A549 (cell line): ENCODE data around the gene RAPSN. TPM values are rescaled to one million over a fixed set of nuclear protein-coding genes. Genes with fewer than 3 reads are reported as not detected.

ENCODE experiments used
- ATAC-seq, 2 experiments: fragments of 200-7000 bp in 1 of 2; fragments of >200 bp in 1 of 2; cut with Nextera tagmentation in 1 of 2; cut with Tn5 transposase in 1 of 2; 3 replicates each; pipeline versions ENCODE4 v1.8.0 to v1.9.1; 2018 to 2020; ENCODE audit warnings: mild to moderate bottlenecking in 1 of 2, moderate library complexity in 1 of 2
- CTCF ChIA-PET: fragments of 300-600 bp; sonication (Branson Sonifier 250); formaldehyde crosslinking; extraction: SDS; loops from one replicate; lab custom pipeline; 2021; ENCODE audit warnings: antibody characterized with exemption, inconsistent platforms; lab: Yijun Ruan, JAX
- POLR2A ChIA-PET: fragments of 350-600 bp; formaldehyde crosslinking; extraction: SDS; loops from one replicate; lab custom pipeline; 2021; ENCODE audit warnings: antibody characterized with exemption, inconsistent platforms; lab: Yijun Ruan, JAX
- DNase-seq, 2 experiments: peaks; one replicate each; pipeline versions ENCODE4 v3.0.0 to v3.0.0-alpha.2; 2011 to 2016; ENCODE audit warnings: low read depth in 1 of 2, low spot score in 1 of 2
- FAIRE-seq: peaks from 2 replicates; lab custom pipeline; 2011; peaks lifted over from hg19 to GRCh38; lab: Jason Lieb, UNC
- H3K27ac ChIP-seq, 2 experiments: fragments of >200 bp; sonication (Bioruptor Twin); formaldehyde crosslinking; 3 replicates each; pipeline ENCODE4 v1.5.1; 2016 to 2017
- H3K4me1 ChIP-seq: fragments of >200 bp; sonication (Bioruptor Twin); formaldehyde crosslinking; 3 replicates; pipeline ENCODE4 v1.6.1; 2016
- H3K4me2 ChIP-seq: fragments of >200 bp; sonication (Bioruptor Twin); formaldehyde crosslinking; 3 replicates; pipeline ENCODE4 v1.6.1; 2016
- H3K4me3 ChIP-seq: fragments of >200 bp; sonication (Bioruptor Twin); formaldehyde crosslinking; 3 replicates; pipeline ENCODE4 v1.5.1; 2016
- H3K9me3 ChIP-seq: fragments of >200 bp; sonication (Bioruptor Twin); formaldehyde crosslinking; 3 replicates; pipeline ENCODE4 v1.6.1; 2016
- BCL3 ChIP-seq: fragments of >200 bp; sonication (Bioruptor Twin); formaldehyde crosslinking; IDR thresholded peaks from 3 replicates; pipeline ENCODE4 v1.6.1; 2016
- CEBPB ChIP-seq, 2 experiments: fragments of >200 bp in 1 of 2; sonication (Bioruptor Twin) in 1 of 2; formaldehyde crosslinking in 1 of 2; IDR thresholded peaks; 2 replicates each; pipeline ENCODE4 v1.6.1; 2012 to 2016
- CHD4 ChIP-seq: fragments of 200-600 bp; sonication (generic); IDR thresholded peaks from 2 replicates; pipeline ENCODE4 v1.6.1; 2016; ENCODE audit warnings: antibody characterized with exemption, mild to moderate bottlenecking, borderline replicate concordance
- EHMT2 ChIP-seq: fragments of 200-600 bp; sonication (generic); IDR thresholded peaks from 2 replicates; pipeline ENCODE4 v1.6.1; 2016; ENCODE audit warnings: antibody characterized with exemption, low read depth, mild to moderate bottlenecking, moderate library complexity
- ELK1 ChIP-seq: fragments of 150-350 bp; IDR thresholded peaks from 2 replicates; pipeline ENCODE4 v1.6.1; 2014; ENCODE audit warnings: low read depth, mild to moderate bottlenecking, low read length
- ESRRA ChIP-seq: fragments of 150-350 bp; IDR thresholded peaks from 2 replicates; pipeline ENCODE4 v1.6.1; 2014; ENCODE audit warnings: mild to moderate bottlenecking, low read length, borderline replicate concordance
- FOSB ChIP-seq: fragments of 250-450 bp; sonication (Bioruptor Pico); IDR thresholded peaks from 2 replicates; pipeline ENCODE4 v1.5.0; 2020; ENCODE audit warnings: mild to moderate bottlenecking, moderate library complexity
- FOXS1 ChIP-seq: fragments of 250-450 bp; sonication (Bioruptor Pico); IDR thresholded peaks from 2 replicates; pipeline ENCODE4 v1.5.0; 2020; ENCODE audit warnings: mild to moderate bottlenecking, moderate library complexity
- HOXB13 ChIP-seq: fragments of 250-450 bp; sonication (Bioruptor Pico); IDR thresholded peaks from 2 replicates; pipeline ENCODE4 v1.5.0; 2020; ENCODE audit warnings: low read depth, mild to moderate bottlenecking, moderate library complexity
- MAFK ChIP-seq: fragments of 450-650 bp; IDR thresholded peaks from 2 replicates; pipeline ENCODE4 v1.6.1; 2014; ENCODE audit not compliant: partially characterized antibody
- NFE2L2 ChIP-seq: fragments of 150-350 bp; conservative IDR thresholded peaks from 2 replicates; pipeline ENCODE4 v1.6.1; 2014; ENCODE audit warnings: low read length
- PHF8 ChIP-seq: fragments of 200-600 bp; sonication (generic); IDR thresholded peaks from 2 replicates; pipeline ENCODE4 v1.6.1; 2016; ENCODE audit warnings: low read depth, mild to moderate bottlenecking, antibody characterized with exemption, moderate library complexity, borderline replicate concordance
- POLR2A ChIP-seq: IDR thresholded peaks from 2 replicates; pipeline ENCODE4 v1.6.1; 2012; ENCODE audit warnings: mild to moderate bottlenecking, low read length
- POLR2AphosphoS2 ChIP-seq: conservative IDR thresholded peaks from 2 replicates; pipeline ENCODE4 v1.6.1; 2012; ENCODE audit warnings: low read length, improper control_type of control experiment, inconsistent platforms
- RCOR1 ChIP-seq: fragments of 150-350 bp; IDR thresholded peaks from 2 replicates; pipeline ENCODE4 v1.6.1; 2014; ENCODE audit warnings: antibody characterized with exemption, low read length, low read depth
- REST ChIP-seq: fragments of 200-600 bp; sonication (generic); IDR thresholded peaks from 2 replicates; pipeline ENCODE4 v1.6.1; 2016; ENCODE audit warnings: antibody characterized with exemption, mild to moderate bottlenecking, moderate library complexity
- RNF2 ChIP-seq: fragments of 200-600 bp; sonication (generic); IDR thresholded peaks from 2 replicates; pipeline ENCODE4 v1.6.1; 2016; ENCODE audit warnings: low read depth, mild to moderate bottlenecking, antibody characterized with exemption, moderate library complexity, borderline replicate concordance
- TFCP2L1 ChIP-seq: fragments of 250-450 bp; sonication (Bioruptor Pico); IDR thresholded peaks from 2 replicates; pipeline ENCODE4 v1.5.0; 2021; ENCODE audit warnings: mild to moderate bottlenecking
- ZFP36 ChIP-seq: fragments of 450-650 bp; IDR thresholded peaks from 2 replicates; pipeline ENCODE4 v1.6.1; 2014; ENCODE audit warnings: borderline replicate concordance; ENCODE audit not compliant: partially characterized antibody
- WGBS: methylation state at CpG from one replicate; pipeline ENCODE4 v1.1.6; 2017; ENCODE audit errors: missing lambda C conversion rate; 5-methylcytosine and 5-hydroxymethylcytosine counted together
- polyA plus RNA-seq, 4 experiments: library from polyadenylated mRNA; depleted of rRNA in 3 of 4; stranded (reverse); fragments of >200 nt; fragmentation: RNase III in 1 of 4; extraction: RNeasy Plus Mini Kit Qiagen cat#74134 plus additional on column Dnase treatment in 1 of 4; gene quantifications; 2 replicates in 3 of 4; 3 replicates in 1 of 4; pipeline ENCODE4 v1.2.3, GENCODE V29; 2011 to 2017

Gene RAPSN
- polyA plus RNA-seq, 2 of the 4 experiments (the other 2 are of a cell fraction), result 0.12 to 0.17 TPM

- CTCF ChIA-PET, result interaction anchor here (0.8 to 3.9 kb wide), 14 partner anchors 10 to 112 kb away, joined by 3 to 48 read pairs (median 4); partner anchors contain the start of gene PTPMT1
- no peak overlapping the region for H3K4me2 ChIP-seq
- peak in 1 of 2 experiments; percentile 12; a peak in 1 of 6 replicates for ATAC-seq
- DNase-seq, result peak in 1 of 2 experiments; percentile 28
- no peak for FAIRE-seq
- no peak for TF ChIP-seq EHMT2
- TF ChIP-seq REST, result no peak
- TF ChIP-seq FOSB (CRISPR knock-in tag), result no peak
- TF ChIP-seq ELK1, result no peak
- no peak for TF ChIP-seq RCOR1
- no peak for TF ChIP-seq PHF8
- no peak for TF ChIP-seq FOXS1 (CRISPR knock-in tag)
- TF ChIP-seq TFCP2L1 (CRISPR knock-in tag), result no peak
- TF ChIP-seq CHD4, result no peak
- TF ChIP-seq NFE2L2, result no peak
- no peak for TF ChIP-seq ZFP36
- no peak for TF ChIP-seq BCL3
- 93% methylated on average over 8 of the region's 8 CpGs for WGBS
- H3K27ac ChIP-seq, result no peak overlapping the region
- POLR2A ChIA-PET, result no interaction called here
- H3K9me3 ChIP-seq, result no peaks in the 10 kb centered on the region
- no peaks in the 10 kb centered on the region for H3K4me1 ChIP-seq
- no peak overlapping the region for H3K4me3 ChIP-seq
Observed at GRCh38 chr11:47453365-47453764, 4.4 kb upstream of the RAPSN start.

GRCh38 chr11:47451990-47452389 is 3.1 kb upstream of the RAPSN start:
- DNase-seq, result no peak
- CTCF ChIA-PET, result interaction anchor here (1.2 to 3.9 kb wide), 2 partner anchors 23 to 79 kb away, joined by 6 to 21 read pairs; no protein-coding TSS in a partner anchor

GRCh38 chr11:47451436-47451835 is 2.5 kb upstream of the RAPSN start:
- Histone ChIP-seq H3K4me1 (no peaks in the 10 kb centered on the region), H3K4me2 (no peak overlapping the region), H3K9me3 (no peaks in the 10 kb centered on the region), H3K4me3 (no peak overlapping the region), H3K27ac (no peak overlapping the region)
- ChIA-PET CTCF (interaction anchor here (1.0 kb wide), 1 partner anchor 13 kb away, joined by 3 read pairs; no protein-coding TSS in a partner anchor), POLR2A (no interaction called here)
- TF ChIP-seq CEBPB (IDR thresholded peaks at IDR 0.05) (no peak), MAFK (peak; percentile 94)
- 93% methylated on average over 4 of the region's 4 CpGs for WGBS
- DNase-seq (no peak), ATAC-seq (no peak), FAIRE-seq (no peak)

More at GRCh38 chr11:47451990-47452389, 3.1 kb upstream of the RAPSN start:
- no peak for TF ChIP-seq RNF2
- no peak for TF ChIP-seq POLR2AphosphoS2
- no peak for TF ChIP-seq HOXB13 (CRISPR knock-in tag)
- TF ChIP-seq MAFK, result peak; percentile 81
- no peak for TF ChIP-seq ESRRA
- peak; percentile 38; the same call in 1 of the 2 replicates for TF ChIP-seq NFE2L2
- no peak for TF ChIP-seq POLR2A
- TF ChIP-seq, all 56 proteins: peak for 2
- FAIRE-seq (no peak), ATAC-seq (no peak)
- H3K4me3 ChIP-seq, result no peak overlapping the region
- H3K9me3 ChIP-seq, result no peaks in the 10 kb centered on the region
- H3K4me1 ChIP-seq, result no peaks in the 10 kb centered on the region
- H3K4me2 ChIP-seq, result no peak overlapping the region
- no peak overlapping the region for H3K27ac ChIP-seq
- POLR2A ChIA-PET, result no interaction called here
- WGBS, result 91% methylated on average over 4 of the region's 4 CpGs
